ENCODE data around the gene TEDC1. TPM values are rescaled to one million over a fixed set of nuclear protein-coding genes. Genes with fewer than 3 reads are reported as not detected.

TEDC1 gene
- total RNA-seq, 2 donors from 2014 or later, result 7.5 to 8.9 TPM

GRCh38 chr14:105507247-105507646 lies 16.2 kb downstream of the TEDC1 start:
- Histone ChIP-seq H3K9me3 (no peaks in the 10 kb centered on the region), H3K4me1 (replicated peaks) (no peaks in the 10 kb centered on the region), H3K27ac (no peak overlapping the region), H3K4me3 (no peak overlapping the region), H3K36me3 (no peaks in the 10 kb centered on the region), H3K27me3 (replicated peaks; ENCODE audit: insufficient read depth) (no peaks in the 10 kb centered on the region)
- intact Hi-C loops (cut with DNase I), result no loop called here
- TF ChIP-seq POLR2A (IDR thresholded peaks at IDR 0.05) (no peak), POLR2AphosphoS5 (IDR thresholded peaks at IDR 0.05) (no peak), CTCF (IDR thresholded peaks at IDR 0.05) (no peak)
- 62% methylated on average over 17 of the region's 17 CpGs for WGBS
- no peak for DNase-seq (ENCODE audit: low spot score)

DNA sequence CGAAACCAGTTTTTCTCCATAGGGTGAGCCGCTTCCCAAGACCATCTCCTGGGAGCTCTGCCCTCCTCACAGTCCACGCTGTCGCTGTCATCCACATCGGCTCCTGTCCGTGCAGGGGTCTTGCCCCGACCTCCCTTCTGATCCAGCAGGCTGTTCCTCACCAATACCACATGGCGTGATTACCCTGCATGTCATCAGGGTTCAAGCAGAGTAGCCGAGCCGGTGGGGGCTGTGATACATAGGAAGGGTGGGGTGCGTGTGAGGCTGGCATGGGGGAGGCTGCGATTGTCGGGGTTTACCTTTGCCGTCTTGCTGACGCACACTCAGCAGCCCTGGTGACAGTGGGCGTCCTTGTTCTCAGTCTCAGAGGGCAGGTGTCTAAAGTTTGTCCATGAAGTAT lies 17.0 kb downstream of the TEDC1 start:
- intact Hi-C loops (cut with DNase I), result no loop called here
- DNase-seq (ENCODE audit: low spot score), result no peak
- Histone ChIP-seq H3K4me3 (no peak overlapping the region), H3K27me3 (replicated peaks; ENCODE audit: insufficient read depth) (peaks cover 3% of the 10 kb centered on the region), H3K36me3 (no peaks in the 10 kb centered on the region), H3K27ac (no peak overlapping the region), H3K9me3 (no peaks in the 10 kb centered on the region), H3K4me1 (replicated peaks) (no peaks in the 10 kb centered on the region)
- no peak for TF ChIP-seq POLR2A (IDR thresholded peaks at IDR 0.05)
- TF ChIP-seq CTCF (IDR thresholded peaks at IDR 0.05), result no peak
- no peak for TF ChIP-seq POLR2AphosphoS5 (IDR thresholded peaks at IDR 0.05)
- 33% methylated on average over 16 of the region's 16 CpGs for WGBS

GRCh38 chr14:105508601-105509000 lies 17.6 kb downstream of the TEDC1 start:
- intact Hi-C loops (cut with DNase I), result no loop called here
- H3K36me3 ChIP-seq, result no peaks in the 10 kb centered on the region
- no peak for DNase-seq (ENCODE audit: low spot score)
- H3K27ac ChIP-seq, result no peak overlapping the region
- no peaks in the 10 kb centered on the region for H3K9me3 ChIP-seq
- H3K27me3 ChIP-seq (replicated peaks; ENCODE audit: insufficient read depth), result peaks cover 3% of the 10 kb centered on the region
- no peaks in the 10 kb centered on the region for H3K4me1 ChIP-seq (replicated peaks)
- 89% methylated on average over 12 of the region's 12 CpGs for WGBS
- H3K4me3 ChIP-seq, result no peak overlapping the region
- TF ChIP-seq POLR2A (IDR thresholded peaks at IDR 0.05) (no peak), POLR2AphosphoS5 (IDR thresholded peaks at IDR 0.05) (no peak), CTCF (IDR thresholded peaks at IDR 0.05) (no peak)

- intact Hi-C loops (cut with DNase I), result no loop called here
- H3K9me3 ChIP-seq, result no peaks in the 10 kb centered on the region
- H3K27me3 ChIP-seq (replicated peaks; ENCODE audit: insufficient read depth), result peaks cover 3% of the 10 kb centered on the region
- no peak for TF ChIP-seq POLR2AphosphoS5 (IDR thresholded peaks at IDR 0.05)
- TF ChIP-seq POLR2A (IDR thresholded peaks at IDR 0.05), result no peak
- TF ChIP-seq CTCF (IDR thresholded peaks at IDR 0.05), result no peak
- H3K4me1 ChIP-seq (replicated peaks), result no peaks in the 10 kb centered on the region
- no peak overlapping the region for H3K27ac ChIP-seq
- no peak overlapping the region for H3K4me3 ChIP-seq
- 35% methylated on average over 5 of the region's 5 CpGs for WGBS
- no peak for DNase-seq (ENCODE audit: low spot score)
- H3K36me3 ChIP-seq, result no peaks in the 10 kb centered on the region
Measured at GRCh38 chr14:105517096-105517495, 26.1 kb downstream of the TEDC1 start.

DNA sequence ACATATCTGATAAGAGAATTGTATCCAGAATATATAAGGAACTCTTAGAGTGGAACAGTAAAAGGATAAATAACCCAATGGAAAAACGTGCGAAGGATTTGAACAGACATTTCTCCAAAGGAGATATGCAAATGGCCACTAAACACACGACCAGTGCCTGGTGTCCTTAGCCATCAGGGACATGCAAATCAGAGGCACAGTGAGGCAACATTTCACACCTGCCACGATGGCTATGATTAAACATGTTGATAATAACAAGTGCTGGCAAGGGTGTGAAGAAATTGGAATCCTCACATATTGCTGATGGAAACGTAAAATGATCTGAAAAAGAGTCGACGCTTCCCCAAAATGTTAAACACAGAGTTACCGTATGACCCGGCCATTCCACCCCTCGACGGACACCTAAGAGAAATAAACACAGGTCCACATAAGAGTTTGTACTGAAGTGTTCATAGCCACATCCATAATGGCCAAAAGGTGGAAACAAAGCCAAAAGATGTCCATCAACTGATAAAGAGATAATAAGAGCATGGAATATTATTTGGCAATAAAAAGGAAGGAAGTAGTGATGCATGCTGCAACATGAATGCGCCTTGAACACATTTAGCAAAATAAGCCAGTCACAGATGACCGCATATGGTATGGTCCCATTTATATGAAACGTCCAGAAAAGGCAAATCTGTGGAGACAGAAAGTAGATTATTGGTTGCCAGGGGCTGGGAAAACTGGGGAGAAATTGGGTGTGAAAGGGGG lies 29.1 kb downstream of the TEDC1 start:
- Histone ChIP-seq H3K4me1 (replicated peaks) (no peaks in the 10 kb centered on the region), H3K9me3 (no peaks in the 10 kb centered on the region), H3K36me3 (no peaks in the 10 kb centered on the region), H3K4me3 (no peak overlapping the region), H3K27ac (no peak overlapping the region), H3K27me3 (replicated peaks; ENCODE audit: insufficient read depth) (no peaks in the 10 kb centered on the region)
- no peak for DNase-seq (ENCODE audit: low spot score)
- TF ChIP-seq POLR2AphosphoS5 (IDR thresholded peaks at IDR 0.05) (no peak), CTCF (IDR thresholded peaks at IDR 0.05) (no peak)
- WGBS, result 62% methylated on average over 14 of the region's 14 CpGs
- intact Hi-C loops (cut with DNase I), result no loop called here
